ENCODE results near the gene DTYMK. TPM values are rescaled to one million over a fixed set of nuclear protein-coding genes. Genes with fewer than 3 reads are reported as not detected.

The DTYMK gene
- total RNA-seq, 1 donor from 2014 or later = 17.3 TPM

DNA sequence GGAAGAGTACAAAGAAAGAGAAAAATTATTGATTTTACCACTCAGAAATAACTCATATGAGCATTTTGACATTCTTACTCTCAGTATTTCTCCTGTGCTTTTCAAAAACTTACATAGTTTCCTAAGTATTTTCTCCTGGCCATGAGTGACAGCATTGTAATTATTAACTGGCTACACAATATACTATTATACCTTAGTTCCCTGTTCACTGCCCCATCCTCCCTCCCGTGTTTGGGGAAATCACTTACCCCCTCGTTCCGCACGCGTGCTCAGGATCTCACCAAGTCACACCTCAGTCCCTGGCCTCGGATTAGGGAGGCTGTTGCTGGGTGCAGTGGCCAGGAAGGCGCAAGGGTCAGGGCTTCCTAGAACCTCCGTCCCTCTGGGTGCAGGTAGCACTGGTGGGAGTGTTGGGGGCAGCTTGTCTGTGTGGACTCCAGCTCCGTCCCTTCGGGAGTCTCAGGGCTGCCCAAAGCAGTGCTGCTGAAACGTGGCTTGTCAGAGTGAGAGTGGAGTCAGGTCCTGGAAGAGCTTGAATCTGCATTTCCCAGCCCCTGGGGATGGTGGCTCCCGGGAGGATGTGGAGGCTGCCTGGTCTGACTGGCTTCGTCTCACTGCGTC, 25.9 kb downstream of the DTYMK start:
- Histone ChIP-seq H3K4me3 (no peak overlapping the region), H3K4me1 (no peaks in the 10 kb centered on the region), H3K36me3 (peaks cover 64% of the 10 kb centered on the region), H3K27me3 (ENCODE audit: low read depth) (no peaks in the 10 kb centered on the region), H3K9me3 (no peaks in the 10 kb centered on the region), H3K27ac (no peak overlapping the region)
- no peak for ATAC-seq
- intact Hi-C loops (cut with DNase I) = no loop called here
- DNase-seq = no peak
- TF ChIP-seq CTCF (IDR thresholded peaks at IDR 0.05) = no peak

GRCh38 chr2:241659150-241659739, 27.4 kb downstream of the DTYMK start:
- Histone ChIP-seq H3K4me1 (no peaks in the 10 kb centered on the region), H3K27me3 (ENCODE audit: low read depth) (no peaks in the 10 kb centered on the region), H3K9me3 (no peaks in the 10 kb centered on the region), H3K27ac (no peak overlapping the region), H3K4me3 (no peak overlapping the region), H3K36me3 (peaks cover 78% of the 10 kb centered on the region)
- DNase-seq (no peak), ATAC-seq (peak; percentile 22 to 55)
- intact Hi-C loops (cut with DNase I) = no loop called here
- TF ChIP-seq CTCF (IDR thresholded peaks at IDR 0.05) = peak; percentile 40

- intact Hi-C loops (cut with DNase I) = no loop called here
- Histone ChIP-seq H3K9me3 (no peaks in the 10 kb centered on the region), H3K4me1 (no peaks in the 10 kb centered on the region), H3K27me3 (ENCODE audit: low read depth) (no peaks in the 10 kb centered on the region), H3K36me3 (peaks cover 86% of the 10 kb centered on the region), H3K27ac (no peak overlapping the region), H3K4me3 (no peak overlapping the region)
- ATAC-seq (no peak), DNase-seq (no peak)
- TF ChIP-seq CTCF (IDR thresholded peaks at IDR 0.05) = no peak
Observed at GRCh38 chr2:241658296-241658695, 28.3 kb downstream of the DTYMK start.

DNA sequence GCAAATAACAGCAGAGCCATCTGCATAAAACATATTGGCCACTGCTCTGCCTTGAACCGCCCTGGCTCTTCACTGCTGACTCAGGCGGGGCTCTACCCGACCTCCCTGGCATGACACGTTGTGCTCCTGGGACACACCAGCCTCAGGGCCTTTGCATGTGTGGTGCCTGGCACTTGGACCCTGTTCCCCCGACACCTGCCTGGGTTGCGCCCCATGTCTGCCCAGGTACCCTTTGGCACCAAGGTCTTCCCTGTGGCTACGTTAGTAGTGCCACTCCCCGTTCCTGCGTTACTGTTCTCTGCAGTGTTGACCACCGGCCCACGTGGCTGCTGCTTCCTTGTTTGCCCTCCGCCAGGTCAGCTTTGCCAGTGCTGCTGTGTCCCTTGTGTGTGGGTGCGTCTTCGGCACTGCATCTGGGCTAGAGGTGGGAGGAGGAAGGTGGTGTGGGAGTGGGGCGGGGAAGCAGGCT, 28.8 kb downstream of the DTYMK start:
- TF ChIP-seq CTCF (IDR thresholded peaks at IDR 0.05) = no peak
- Histone ChIP-seq H3K4me3 (no peak overlapping the region), H3K27ac (no peak overlapping the region), H3K36me3 (peaks cover 91% of the 10 kb centered on the region), H3K9me3 (no peaks in the 10 kb centered on the region), H3K4me1 (no peaks in the 10 kb centered on the region), H3K27me3 (ENCODE audit: low read depth) (no peaks in the 10 kb centered on the region)
- ATAC-seq = no peak
- intact Hi-C loops (cut with DNase I) = no loop called here
- DNase-seq = no peak

DNA sequence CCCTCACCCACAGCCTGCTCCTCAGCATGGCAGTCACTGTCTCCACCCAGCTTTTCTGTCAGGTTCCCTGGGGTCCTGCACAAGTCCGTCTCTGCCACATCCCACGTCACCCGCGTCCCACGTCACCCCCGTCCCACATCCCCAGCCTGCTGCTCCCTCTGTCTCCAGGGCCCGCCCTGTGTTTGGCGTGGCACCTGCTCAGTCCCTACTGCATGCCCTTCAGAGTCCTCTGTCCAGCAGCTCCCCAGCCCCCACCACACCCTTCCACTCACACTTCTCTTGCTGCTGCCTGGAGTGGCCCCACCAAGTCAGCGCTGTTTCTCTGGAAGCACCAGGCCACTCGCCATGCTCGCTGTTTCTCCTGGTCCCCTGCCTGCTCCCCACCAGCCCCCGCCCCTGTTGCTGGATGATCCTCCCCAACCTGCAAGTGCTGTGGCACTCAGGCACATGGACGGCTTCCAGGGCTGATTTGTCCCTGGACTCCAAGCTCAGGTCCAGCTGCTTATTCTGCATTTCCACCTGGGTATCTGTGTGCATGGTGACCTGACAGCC, 30.3 kb downstream of the DTYMK start:
- H3K27me3 ChIP-seq (ENCODE audit: low read depth) = no peaks in the 10 kb centered on the region
- ATAC-seq (no peak), DNase-seq (no peak)
- H3K36me3 ChIP-seq = peaks cover 94% of the 10 kb centered on the region
- intact Hi-C loops (cut with DNase I) = no loop called here
- H3K27ac ChIP-seq = no peak overlapping the region
- H3K4me1 ChIP-seq = no peaks in the 10 kb centered on the region
- no peak overlapping the region for H3K4me3 ChIP-seq
- no peaks in the 10 kb centered on the region for H3K9me3 ChIP-seq
- TF ChIP-seq CTCF (IDR thresholded peaks at IDR 0.05) = no peak
